ENCODE data around the gene CCDC187. TPM values are rescaled to one million over a fixed set of nuclear protein-coding genes. Genes with fewer than 3 reads are reported as not detected.

The CCDC187 gene
- total and polyA plus RNA-seq, 2 of the 4 experiments (the other 2 are of a cell fraction), result not detected

- ChIA-PET CTCF (no interaction called here), POLR2A (ENCODE audit: unreplicated experiment) (no interaction called here)
- no peak overlapping the region for H3K23ac ChIP-seq (ENCODE audit: low read depth, low read length)
- H3K36me3 ChIP-seq (ENCODE audit: control insufficient read depth, insufficient read depth, low read length), result peaks cover 82% of the 10 kb centered on the region
- no peak overlapping the region for H2BK120ac ChIP-seq (ENCODE audit: low read depth, low read length)
- H3K14ac ChIP-seq (replicated peaks; ENCODE audit: low read depth, low read length), result no peak overlapping the region
- no peak overlapping the region for H3K4ac ChIP-seq (ENCODE audit: low read depth, low read length)
- no peak overlapping the region for H3K56ac ChIP-seq (ENCODE audit: extremely low read depth, insufficient read depth, low read length)
- H3K79me1 ChIP-seq (ENCODE audit: low read depth in 1 of 2, low read length in 2 of 2), result peaks cover 13 to 72% of the 10 kb centered on the region in 2 experiments
- H3K4me1 ChIP-seq (ENCODE audit: control insufficient read depth, insufficient read depth, low read length), result peaks cover 21% of the 10 kb centered on the region
- no peak overlapping the region for H3K4me3 ChIP-seq (ENCODE audit: insufficient read depth, low read depth, low read length)
- no peak overlapping the region for H2BK15ac ChIP-seq (ENCODE audit: low read depth, low read length)
- H3K9me3 ChIP-seq (ENCODE audit: control insufficient read depth, insufficient read depth, low read length), result no peaks in the 10 kb centered on the region
- in situ Hi-C loops (cut with MboI; ENCODE audit: low sequenced_read_pairs), result no loop called here
- no peak overlapping the region for H4K8ac ChIP-seq (ENCODE audit: low read depth in 2 of 2, low read length in 2 of 2)
- H2BK20ac ChIP-seq (ENCODE audit: low read depth, low read length), result no peak overlapping the region
- H3K9ac ChIP-seq (ENCODE audit: low read depth, low read length), result no peak overlapping the region
- H2AFZ ChIP-seq (replicated peaks; ENCODE audit: low read length, poor library complexity), result no peak overlapping the region
- no peak for TF ChIP-seq RAD21 (IDR thresholded peaks at IDR 0.05; ENCODE audit: low read length)
- TF ChIP-seq MAZ (IDR thresholded peaks at IDR 0.05; ENCODE audit: borderline replicate concordance, low read depth, low read length), result no peak
- no peak for TF ChIP-seq RFX5 (IDR thresholded peaks at IDR 0.05; ENCODE audit: low read depth, low read length)
- no peak for TF ChIP-seq BHLHE40 (IDR thresholded peaks at IDR 0.05; ENCODE audit: low read depth, low read length)
- no peak for TF ChIP-seq MAFK (IDR thresholded peaks at IDR 0.05; ENCODE audit: low read depth, low read length)
- TF ChIP-seq ELK1 (IDR thresholded peaks at IDR 0.05; ENCODE audit: borderline replicate concordance, low read depth, low read length), result no peak
- no peak for TF ChIP-seq NFE2L2 (IDR thresholded peaks at IDR 0.05; ENCODE audit: low read depth, low read length)
- TF ChIP-seq CEBPB (IDR thresholded peaks at IDR 0.05; ENCODE audit: low read depth, low read length), result no peak
- TF ChIP-seq CTCF (conservative IDR thresholded peaks at IDR 0.05; ENCODE audit: low read depth, low read length), result no peak
- TF ChIP-seq CHD1 (IDR thresholded peaks at IDR 0.05; ENCODE audit: low read depth, low read length), result no peak
- TF ChIP-seq MXI1 (IDR thresholded peaks at IDR 0.05; ENCODE audit: borderline replicate concordance, low read depth, low read length), result no peak
- no peak for TF ChIP-seq RCOR1 (IDR thresholded peaks at IDR 0.05; ENCODE audit: insufficient replicate concordance, low read length)
- TF ChIP-seq FOS (IDR thresholded peaks at IDR 0.05; ENCODE audit: low read depth, low read length), result no peak
- no peak for TF ChIP-seq POLR2A (IDR thresholded peaks at IDR 0.05; ENCODE audit: low read depth, low read length)
- TF ChIP-seq USF2 (IDR thresholded peaks at IDR 0.05; ENCODE audit: low read depth, low read length), result no peak
- TF ChIP-seq SMC3 (IDR thresholded peaks at IDR 0.05; ENCODE audit: low read depth, low read length), result no peak
- peaks cover 7% of the 10 kb centered on the region for H3K9me1 ChIP-seq (ENCODE audit: insufficient read depth, low read length)
- H2BK5ac ChIP-seq (ENCODE audit: low read depth, low read length, poor library complexity, severe bottlenecking), result no peak overlapping the region
- H3K27ac ChIP-seq (ENCODE audit: insufficient read depth, low read length), result no peak overlapping the region
- no peak overlapping the region for H3K4me2 ChIP-seq (ENCODE audit: low read depth, low read length)
- no peak overlapping the region for H4K91ac ChIP-seq (ENCODE audit: insufficient read depth, low read depth, low read length)
- dilution Hi-C loops (cut with HindIII; ENCODE audit: low sequenced_read_pairs, unreplicated experiment), result no loop called here
- no peak for DNase-seq
- H4K5ac ChIP-seq (ENCODE audit: low read depth, low read length), result no peak overlapping the region
- 94% methylated on average over 21 of the region's 25 CpGs; no CpG with 5 or more reads in 1 of the 2 experiments for WGBS, 2 experiments (ENCODE audit: extremely low coverage in 2 of 2, insufficient read length in 1 of 2)
- no peak overlapping the region for H3K18ac ChIP-seq (ENCODE audit: low read depth, low read length)
- H2AK5ac ChIP-seq (ENCODE audit: low read depth, low read length), result no peak overlapping the region
- no peak for ATAC-seq (ENCODE audit: low read depth)
- no TSS peak for BruUV-seq (replicated peaks)
- intact Hi-C loops (cut with micrococcal nuclease), result no loop called here
- no peaks in the 10 kb centered on the region for H3K27me3 ChIP-seq (ENCODE audit: control insufficient read depth, insufficient read depth, low read length)
- no peak overlapping the region for H2AK9ac ChIP-seq (replicated peaks; ENCODE audit: low read depth, low read length, poor library complexity)
- H4K20me1 ChIP-seq (ENCODE audit: insufficient read depth, low read length), result peaks cover 79% of the 10 kb centered on the region
Measured at GRCh38 chr9:136338511-136338910, 34.6 kb upstream of the CCDC187 start.
